HEK293T (cell line): Measurements from ENCODE around the gene IREB2.

Experiments
- HDGF ChIP-seq: fragments of 450-650 bp; IDR thresholded peaks from 2 replicates; pipeline ENCODE4 v1.6.1; 2017; ENCODE audit warnings: antibody characterized with exemption, borderline replicate concordance
- LEF1 ChIP-seq: fragments of 450-650 bp; IDR thresholded peaks from 2 replicates; pipeline ENCODE4 v1.6.1; 2017; ENCODE audit warnings: mild to moderate bottlenecking, borderline replicate concordance
- SUZ12 ChIP-seq: fragments of 450-650 bp; IDR thresholded peaks from 2 replicates; pipeline ENCODE4 v1.6.1; 2016; ENCODE audit warnings: mild to moderate bottlenecking

GRCh38 chr15:78540871-78541743, 103.1 kb downstream of the IREB2 start:
- TF ChIP-seq LEF1 (no peak), HDGF (no peak), SUZ12 (no peak)
